Measurements from ENCODE around the gene CORO7.

Gene CORO7

GRCh38 chr16:4339455-4339854, 76.9 kb downstream of the CORO7 start:
- TF ChIP-seq CTCF (IDR thresholded peaks at IDR 0.05; ENCODE audit: low read depth, low read length) (no peak), EZH2phosphoT487 (IDR thresholded peaks at IDR 0.05; ENCODE audit: low read depth) (no peak)
- H3K9ac ChIP-seq (ENCODE audit: low read length) = no peak overlapping the region
- H3K4me1 ChIP-seq (ENCODE audit: low read length) = no peaks in the 10 kb centered on the region
- peaks cover 20% of the 10 kb centered on the region for H3K79me2 ChIP-seq (ENCODE audit: low read length)
- no peaks in the 10 kb centered on the region for H4K20me1 ChIP-seq (ENCODE audit: insufficient read depth, low read length)
- no peak overlapping the region for H2AFZ ChIP-seq (ENCODE audit: low read depth, low read length)
- no peaks in the 10 kb centered on the region for H3K27me3 ChIP-seq (ENCODE audit: low read depth, low read length)
- H3K36me3 ChIP-seq (replicated peaks; ENCODE audit: low read depth, low read length) = peaks cover 8% of the 10 kb centered on the region
- no peak overlapping the region for H3K4me2 ChIP-seq (ENCODE audit: low read length)
- no peak overlapping the region for H3K4me3 ChIP-seq (ENCODE audit: low read length)
- H3K27ac ChIP-seq (ENCODE audit: low read length) = no peak overlapping the region
- H3K9me3 ChIP-seq (ENCODE audit: insufficient read depth, low read length) = no peaks in the 10 kb centered on the region

GRCh38 chr16:4338712-4339299, 77.6 kb downstream of the CORO7 start:
- Histone ChIP-seq H2AFZ (ENCODE audit: low read depth, low read length) (no peak overlapping the region), H3K4me2 (ENCODE audit: low read length) (no peak overlapping the region), H3K27me3 (ENCODE audit: low read depth, low read length) (no peaks in the 10 kb centered on the region), H3K27ac (ENCODE audit: low read length) (no peak overlapping the region), H3K4me3 (ENCODE audit: low read length) (no peak overlapping the region), H3K4me1 (ENCODE audit: low read length) (no peaks in the 10 kb centered on the region), H3K79me2 (ENCODE audit: low read length) (peaks cover 14% of the 10 kb centered on the region), H3K9me3 (ENCODE audit: insufficient read depth, low read length) (no peaks in the 10 kb centered on the region), H3K36me3 (replicated peaks; ENCODE audit: low read depth, low read length) (peaks cover 8% of the 10 kb centered on the region), H4K20me1 (ENCODE audit: insufficient read depth, low read length) (no peaks in the 10 kb centered on the region), H3K9ac (ENCODE audit: low read length) (no peak overlapping the region)
- no peak for TF ChIP-seq CTCF (IDR thresholded peaks at IDR 0.05; ENCODE audit: low read depth, low read length)
- TF ChIP-seq EZH2phosphoT487 (IDR thresholded peaks at IDR 0.05; ENCODE audit: low read depth) = no peak

GRCh38 chr16:4338125-4338582, 78.2 kb downstream of the CORO7 start:
- no peak for TF ChIP-seq EZH2phosphoT487 (IDR thresholded peaks at IDR 0.05; ENCODE audit: low read depth)
- no peak for TF ChIP-seq CTCF (IDR thresholded peaks at IDR 0.05; ENCODE audit: low read depth, low read length)
- Histone ChIP-seq H3K79me2 (ENCODE audit: low read length) (peaks cover 7% of the 10 kb centered on the region), H3K9me3 (ENCODE audit: insufficient read depth, low read length) (no peaks in the 10 kb centered on the region), H3K9ac (ENCODE audit: low read length) (no peak overlapping the region), H3K36me3 (replicated peaks; ENCODE audit: low read depth, low read length) (peaks cover 8% of the 10 kb centered on the region), H3K27ac (ENCODE audit: low read length) (no peak overlapping the region), H3K4me3 (ENCODE audit: low read length) (no peak overlapping the region), H3K27me3 (ENCODE audit: low read depth, low read length) (no peaks in the 10 kb centered on the region), H4K20me1 (ENCODE audit: insufficient read depth, low read length) (no peaks in the 10 kb centered on the region), H3K4me2 (ENCODE audit: low read length) (no peak overlapping the region), H2AFZ (ENCODE audit: low read depth, low read length) (no peak overlapping the region), H3K4me1 (ENCODE audit: low read length) (no peaks in the 10 kb centered on the region)

GRCh38 chr16:4337540-4338088, 78.8 kb downstream of the CORO7 start:
- H3K4me3 ChIP-seq (ENCODE audit: low read length) = no peak overlapping the region
- no peak overlapping the region for H2AFZ ChIP-seq (ENCODE audit: low read depth, low read length)
- no peak for TF ChIP-seq CTCF (IDR thresholded peaks at IDR 0.05; ENCODE audit: low read depth, low read length)
- TF ChIP-seq EZH2phosphoT487 (IDR thresholded peaks at IDR 0.05; ENCODE audit: low read depth) = no peak
- no peaks in the 10 kb centered on the region for H4K20me1 ChIP-seq (ENCODE audit: insufficient read depth, low read length)
- no peaks in the 10 kb centered on the region for H3K4me1 ChIP-seq (ENCODE audit: low read length)
- peaks cover 8% of the 10 kb centered on the region for H3K36me3 ChIP-seq (replicated peaks; ENCODE audit: low read depth, low read length)
- H3K79me2 ChIP-seq (ENCODE audit: low read length) = peaks cover 2% of the 10 kb centered on the region; the same call in 1 of the 2 replicates
- no peak overlapping the region for H3K9ac ChIP-seq (ENCODE audit: low read length)
- H3K4me2 ChIP-seq (ENCODE audit: low read length) = no peak overlapping the region
- no peaks in the 10 kb centered on the region for H3K9me3 ChIP-seq (ENCODE audit: insufficient read depth, low read length)
- no peaks in the 10 kb centered on the region for H3K27me3 ChIP-seq (ENCODE audit: low read depth, low read length)
- no peak overlapping the region for H3K27ac ChIP-seq (ENCODE audit: low read length)

Measured in OCI-LY3 (cell line).